GM19438 (cell line): ENCODE data around the gene PALM3.

Experiments
- ATAC-seq: cut with Tn5 transposase; IDR thresholded peaks from one replicate; pipeline ENCODE4 v1.9.1; 2021; ENCODE audit warnings: low read depth; ENCODE audit not compliant: unreplicated experiment

PALM3 gene

DNA sequence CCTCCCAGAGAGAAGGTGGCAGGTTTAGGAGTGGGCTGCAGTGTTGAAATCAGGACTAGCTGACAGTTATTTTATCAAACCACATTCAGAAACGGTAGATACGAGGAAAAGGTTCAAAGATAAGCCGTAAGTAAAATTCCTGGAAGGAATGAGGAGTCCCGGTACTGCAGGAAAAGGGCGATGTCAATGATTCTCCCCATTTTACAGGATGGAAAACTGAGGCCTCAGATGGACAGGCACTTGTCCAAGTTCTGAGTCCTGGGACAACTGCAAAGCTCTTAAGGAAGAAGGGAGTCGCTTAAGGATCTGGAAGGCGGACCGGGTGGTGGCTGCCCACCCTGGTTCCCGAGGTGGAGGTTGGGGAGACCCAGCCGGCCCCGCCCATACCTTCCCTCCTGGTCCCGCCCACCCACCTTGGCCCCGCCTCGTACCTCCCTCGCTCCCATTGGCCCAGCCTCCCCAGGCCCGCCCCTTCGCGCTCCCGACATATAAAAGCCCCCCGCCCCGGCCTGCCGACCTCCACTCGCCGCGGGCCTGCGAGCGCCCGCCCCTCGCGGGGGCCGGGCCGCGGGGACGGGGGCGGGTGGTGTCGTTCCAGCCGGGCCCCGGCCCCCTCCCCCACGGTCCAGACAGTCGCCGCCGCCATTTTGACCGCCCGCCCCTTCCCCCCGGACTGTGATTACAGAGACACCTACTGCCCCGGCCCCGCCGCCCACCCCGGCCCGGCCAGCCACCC, 56.4 kb downstream of the PALM3 start:
- peak; percentile 12 for ATAC-seq

DNA sequence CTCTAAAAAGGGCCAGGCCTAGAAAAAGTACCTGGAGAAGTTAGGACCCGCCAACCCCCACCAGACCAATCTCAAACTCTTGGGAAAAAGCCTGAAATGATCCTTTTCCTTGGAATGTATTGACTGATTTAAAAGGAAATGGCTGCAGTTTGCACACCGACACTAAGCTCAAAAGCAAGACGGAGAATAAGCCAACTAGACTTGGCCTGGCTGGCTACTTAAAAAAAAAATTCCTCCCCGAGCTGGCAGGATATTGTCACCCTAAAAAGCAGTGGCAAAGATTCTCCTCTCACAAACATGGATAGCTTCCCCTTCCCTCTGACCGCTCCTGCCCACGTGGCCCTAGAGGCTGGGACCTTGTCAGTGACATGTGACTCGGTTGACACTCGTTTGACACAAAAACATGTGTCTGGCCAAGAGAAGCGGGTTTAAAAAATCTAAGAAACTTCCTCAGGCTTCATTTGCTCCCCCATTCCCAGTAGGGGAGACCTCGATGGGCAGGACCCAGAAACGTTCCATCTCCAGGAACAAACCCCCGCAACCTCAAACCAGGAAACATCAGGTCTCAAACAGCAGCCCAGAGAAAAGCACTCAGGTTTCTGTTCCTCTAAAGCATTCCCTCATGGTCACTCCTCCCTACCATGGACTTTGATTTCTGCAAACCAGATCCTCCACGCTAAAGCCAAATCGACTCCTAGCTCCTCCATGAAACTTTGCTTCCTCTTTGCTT, 57.1 kb downstream of the PALM3 start:
- no peak for ATAC-seq
